Iris pigment epithelial cell (primary cell): Measurements from ENCODE around the gene GKAP1.
"Not testable (repeated sequence)": the region's sequence is repeated elsewhere in the genome, so short reads cannot be mapped to it uniquely, and the experiment has no call there.

ENCODE experiments used
- DNase-seq: peaks from one replicate; pipeline ENCODE4 v3.0.0-alpha.2; 2011; ENCODE audit warnings: low read depth

Gene GKAP1

GRCh38 chr9:83728591-83729368, 88.8 kb downstream of the GKAP1 start:
- DNase-seq: not testable (repeated sequence)

GRCh38 chr9:83724436-83724835, 93.1 kb downstream of the GKAP1 start:
- no peak for DNase-seq

- DNase-seq: no peak
Observed at GRCh38 chr9:83722726-83723495, 94.7 kb downstream of the GKAP1 start.

- DNase-seq: no peak
Observed at GRCh38 chr9:83721509-83721908, 96.1 kb downstream of the GKAP1 start.

GRCh38 chr9:83715794-83716193, 101.8 kb downstream of the GKAP1 start:
- no peak for DNase-seq

- DNase-seq: no peak
Observed at GRCh38 chr9:83715221-83715620, 102.3 kb downstream of the GKAP1 start.

- DNase-seq: no peak
Observed at GRCh38 chr9:83714329-83714728, 103.2 kb downstream of the GKAP1 start.

- peak; percentile 65 for DNase-seq
Observed at GRCh38 chr9:83708515-83709158, 108.9 kb downstream of the GKAP1 start.

GRCh38 chr9:83707768-83708514, 109.6 kb downstream of the GKAP1 start, which contains the start of gene UBQLN1:
Gene UBQLN1, minus strand, starts transcription at chr9:83707958. Its CDS starts 279 bp downstream, at chr9:83707679.
- DNase-seq: peak; percentile 93

GRCh38 chr9:83707518-83707767, 110.1 kb downstream of the GKAP1 start:
- peak; percentile 86 for DNase-seq

GRCh38 chr9:83706676-83707517, 110.7 kb downstream of the GKAP1 start:
- DNase-seq: peak; percentile 21

- DNase-seq: peak; percentile 27
Observed at GRCh38 chr9:83705219-83705651, 112.3 kb downstream of the GKAP1 start.

GRCh38 chr9:83701769-83702168, 115.8 kb downstream of the GKAP1 start:
- peak; percentile 93 for DNase-seq

- no peak for DNase-seq
Observed at GRCh38 chr9:83701286-83701685, 116.3 kb downstream of the GKAP1 start.

GRCh38 chr9:83699615-83700014, 118.0 kb downstream of the GKAP1 start:
- DNase-seq: no peak

- no peak for DNase-seq
Observed at GRCh38 chr9:83698976-83699585, 118.5 kb downstream of the GKAP1 start.

GRCh38 chr9:83691492-83691891, 126.1 kb downstream of the GKAP1 start:
- no peak for DNase-seq
